Body of pancreas (tissue), 4 donors: ENCODE measurements around the gene TECR.
"Not testable (repeated sequence)": the region's sequence is repeated elsewhere in the genome, so short reads cannot be mapped to it uniquely, and the experiment has no call there.

ENCODE experiments used
- POLR2A ChIP-seq, 3 donors: fragments of 450-650 bp; IDR thresholded peaks; one replicate each; pipeline ENCODE4 v1.6.1; 2016; ENCODE audit warnings: antibody characterized with exemption in 3 of 3, mild to moderate bottlenecking in 2 of 3
- TF ChIP-seq, protein P1 (sequence below), 7 experiments: fragments of 450-650 bp in 4 of 7; fragments of 200-600 bp in 3 of 7; sonication (generic) in 3 of 7; IDR thresholded peaks; one replicate each; pipeline ENCODE4 v1.5.1; 2016 to 2019; ENCODE audit warnings: antibody characterized with exemption in 7 of 7

DNA sequence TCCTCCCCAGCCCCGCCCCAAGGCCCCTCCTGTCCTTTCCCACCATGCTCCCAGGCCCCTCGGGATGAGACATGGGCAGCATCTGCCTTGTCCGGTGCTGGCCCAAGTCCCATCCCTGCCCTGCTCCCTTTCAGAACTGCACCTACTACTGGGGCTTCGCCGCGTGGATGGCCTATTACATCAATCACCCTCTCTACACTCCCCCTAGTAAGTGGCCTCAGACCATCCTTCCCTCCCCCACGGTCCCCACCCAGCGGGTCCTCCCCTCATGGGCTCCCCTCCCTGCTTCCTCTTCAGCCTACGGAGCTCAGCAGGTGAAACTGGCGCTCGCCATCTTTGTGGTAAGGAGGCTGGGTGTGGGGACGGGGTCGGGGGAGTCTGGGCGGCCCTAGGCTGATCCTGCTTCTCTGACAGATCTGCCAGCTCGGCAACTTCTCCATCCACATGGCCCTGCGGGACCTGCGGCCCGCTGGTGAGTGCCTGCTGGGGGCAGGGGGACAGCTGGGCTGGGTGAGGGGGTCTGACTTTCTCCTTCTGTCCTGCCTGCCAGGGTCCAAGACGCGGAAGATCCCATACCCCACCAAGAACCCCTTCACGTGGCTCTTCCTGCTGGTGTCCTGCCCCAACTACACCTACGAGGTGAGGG, 35.4 kb downstream of the TECR start:
- not testable (repeated sequence) for TF ChIP-seq POLR2A (IDR thresholded peaks at IDR 0.05)
- TF ChIP-seq, protein P1, sequence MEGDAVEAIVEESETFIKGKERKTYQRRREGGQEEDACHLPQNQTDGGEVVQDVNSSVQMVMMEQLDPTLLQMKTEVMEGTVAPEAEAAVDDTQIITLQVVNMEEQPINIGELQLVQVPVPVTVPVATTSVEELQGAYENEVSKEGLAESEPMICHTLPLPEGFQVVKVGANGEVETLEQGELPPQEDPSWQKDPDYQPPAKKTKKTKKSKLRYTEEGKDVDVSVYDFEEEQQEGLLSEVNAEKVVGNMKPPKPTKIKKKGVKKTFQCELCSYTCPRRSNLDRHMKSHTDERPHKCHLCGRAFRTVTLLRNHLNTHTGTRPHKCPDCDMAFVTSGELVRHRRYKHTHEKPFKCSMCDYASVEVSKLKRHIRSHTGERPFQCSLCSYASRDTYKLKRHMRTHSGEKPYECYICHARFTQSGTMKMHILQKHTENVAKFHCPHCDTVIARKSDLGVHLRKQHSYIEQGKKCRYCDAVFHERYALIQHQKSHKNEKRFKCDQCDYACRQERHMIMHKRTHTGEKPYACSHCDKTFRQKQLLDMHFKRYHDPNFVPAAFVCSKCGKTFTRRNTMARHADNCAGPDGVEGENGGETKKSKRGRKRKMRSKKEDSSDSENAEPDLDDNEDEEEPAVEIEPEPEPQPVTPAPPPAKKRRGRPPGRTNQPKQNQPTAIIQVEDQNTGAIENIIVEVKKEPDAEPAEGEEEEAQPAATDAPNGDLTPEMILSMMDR (IDR thresholded peaks at IDR 0.05), result not testable (repeated sequence)
